ENCODE data around the gene C13orf42.

DNA sequence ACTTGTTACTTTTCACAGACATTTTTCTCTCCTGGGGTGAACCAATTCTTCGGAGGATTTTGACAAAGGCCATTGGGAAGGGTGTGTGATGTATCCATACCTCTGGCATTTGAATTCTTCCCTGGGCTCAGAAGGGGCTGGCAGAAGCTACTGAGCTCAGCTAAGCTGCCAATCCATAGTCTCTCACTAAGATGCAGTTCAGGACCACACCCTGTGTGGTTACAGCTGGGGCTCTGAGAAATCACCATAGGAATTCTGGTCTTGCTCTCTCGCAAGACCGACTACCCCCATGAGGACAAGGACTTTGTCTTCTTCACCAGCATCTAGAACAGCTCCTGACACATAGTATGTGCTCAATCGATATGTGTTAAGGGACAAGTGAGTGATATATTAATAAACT lies 6.0 kb downstream of the C13orf42 start:
- TF ChIP-seq POLR2A (IDR thresholded peaks at IDR 0.05) = no peak
- TF ChIP-seq, protein P1, sequence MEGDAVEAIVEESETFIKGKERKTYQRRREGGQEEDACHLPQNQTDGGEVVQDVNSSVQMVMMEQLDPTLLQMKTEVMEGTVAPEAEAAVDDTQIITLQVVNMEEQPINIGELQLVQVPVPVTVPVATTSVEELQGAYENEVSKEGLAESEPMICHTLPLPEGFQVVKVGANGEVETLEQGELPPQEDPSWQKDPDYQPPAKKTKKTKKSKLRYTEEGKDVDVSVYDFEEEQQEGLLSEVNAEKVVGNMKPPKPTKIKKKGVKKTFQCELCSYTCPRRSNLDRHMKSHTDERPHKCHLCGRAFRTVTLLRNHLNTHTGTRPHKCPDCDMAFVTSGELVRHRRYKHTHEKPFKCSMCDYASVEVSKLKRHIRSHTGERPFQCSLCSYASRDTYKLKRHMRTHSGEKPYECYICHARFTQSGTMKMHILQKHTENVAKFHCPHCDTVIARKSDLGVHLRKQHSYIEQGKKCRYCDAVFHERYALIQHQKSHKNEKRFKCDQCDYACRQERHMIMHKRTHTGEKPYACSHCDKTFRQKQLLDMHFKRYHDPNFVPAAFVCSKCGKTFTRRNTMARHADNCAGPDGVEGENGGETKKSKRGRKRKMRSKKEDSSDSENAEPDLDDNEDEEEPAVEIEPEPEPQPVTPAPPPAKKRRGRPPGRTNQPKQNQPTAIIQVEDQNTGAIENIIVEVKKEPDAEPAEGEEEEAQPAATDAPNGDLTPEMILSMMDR (IDR thresholded peaks at IDR 0.05) = no peak
